Stimulated activated CD4-positive, alpha-beta T cell treated with anti-CD3 and anti-CD28 coated beads, Interleukin-15, amount 100 ng/mL, for 48 hours (primary cell): ENCODE measurements around the gene TCF21.
A peak's percentile ranks its signal among the peaks of the same experiment; 100 is the strongest.

Experiments used
- DNase-seq, 2 donors: peaks; one replicate each; pipeline ENCODE4 v3.0.0-alpha.2; 2020; ENCODE audit warnings: low read depth in 2 of 2

Gene TCF21

DNA sequence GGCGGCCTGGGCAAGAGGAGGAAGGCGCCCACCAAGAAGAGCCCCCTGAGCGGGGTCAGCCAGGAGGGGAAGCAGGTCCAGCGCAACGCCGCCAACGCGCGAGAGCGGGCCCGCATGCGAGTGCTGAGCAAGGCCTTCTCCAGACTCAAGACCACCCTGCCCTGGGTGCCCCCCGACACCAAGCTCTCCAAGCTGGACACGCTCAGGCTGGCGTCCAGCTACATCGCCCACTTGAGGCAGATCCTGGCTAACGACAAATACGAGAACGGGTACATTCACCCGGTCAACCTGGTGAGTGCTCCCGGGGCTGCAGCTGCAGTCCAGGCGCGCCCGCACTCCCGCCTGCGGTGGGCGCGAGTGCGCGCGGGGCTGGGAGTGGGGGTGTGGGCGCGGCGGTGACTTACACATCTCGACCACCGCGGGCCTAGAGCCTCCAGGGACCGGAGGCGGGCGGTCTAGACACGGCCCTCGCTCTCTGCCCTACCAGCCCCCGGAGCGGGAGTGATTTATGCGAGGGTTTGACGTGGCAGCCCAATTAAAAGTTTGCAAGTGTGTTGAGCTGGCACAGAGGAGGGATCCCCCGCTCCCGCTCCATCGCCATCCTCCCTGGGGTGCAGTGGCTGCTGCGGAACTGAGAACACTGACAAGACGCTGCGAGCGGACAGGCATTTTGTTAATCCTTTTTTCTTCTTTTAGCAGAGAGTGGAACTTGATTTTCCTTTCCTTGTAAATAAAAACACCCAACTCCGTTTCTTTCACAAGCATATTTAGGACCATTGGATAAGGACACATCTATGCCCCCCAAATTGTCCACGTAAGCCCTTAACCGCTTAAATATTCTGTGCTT lies 867 bp downstream of the TCF21 start:
- DNase-seq: no peak

GRCh38 chr6:133890711-133891148 lies 1.8 kb downstream of the TCF21 start:
- DNase-seq: no peak

- no peak for DNase-seq
Observed at GRCh38 chr6:133891149-133891926, 2.4 kb downstream of the TCF21 start.

GRCh38 chr6:133891927-133892812 lies 3.3 kb downstream of the TCF21 start:
- no peak for DNase-seq

DNA sequence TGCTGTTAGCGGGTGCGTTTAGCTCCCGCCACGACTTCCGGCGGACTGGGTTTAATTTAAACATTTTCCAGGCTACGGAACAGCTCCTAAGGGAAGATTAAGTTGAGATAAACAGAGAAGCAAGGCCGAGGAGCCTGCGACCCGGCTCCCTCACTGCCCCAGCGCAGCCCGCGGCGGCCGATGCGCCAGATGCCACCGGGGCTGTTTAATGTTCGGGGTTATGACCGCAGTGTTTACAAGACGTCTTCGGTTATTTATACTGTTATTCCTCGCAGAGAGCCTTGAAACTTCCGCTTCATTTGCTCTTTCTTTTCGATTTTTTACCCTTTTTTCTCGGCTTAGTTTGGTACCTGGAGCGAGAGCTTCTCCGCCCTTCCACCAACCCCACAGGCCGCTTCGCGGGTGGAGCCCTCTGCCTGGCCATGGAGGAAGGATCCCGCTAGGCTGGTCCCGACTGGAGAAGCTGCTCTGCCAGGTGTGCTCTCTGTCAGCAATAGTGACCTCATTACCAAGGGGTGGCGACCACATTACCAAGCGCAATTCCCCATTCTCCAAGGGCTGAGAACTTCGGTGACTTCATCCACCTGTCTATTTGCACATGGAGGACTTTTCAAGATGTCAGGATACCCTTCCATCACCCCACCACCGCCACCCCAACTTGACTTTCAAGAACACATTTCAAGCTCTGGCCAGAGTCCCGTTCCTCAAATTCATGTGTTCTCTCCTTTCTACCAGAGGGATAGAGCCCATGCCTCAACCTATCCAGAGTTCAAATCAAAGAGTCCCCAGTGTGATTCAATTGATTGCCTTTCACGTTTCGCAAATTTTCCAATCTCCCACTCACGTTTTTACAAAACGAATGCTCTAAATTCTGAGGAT lies 4.1 kb downstream of the TCF21 start:
- DNase-seq: no peak

GRCh38 chr6:133893946-133894345 lies 5.0 kb downstream of the TCF21 start:
- DNase-seq: no peak

- DNase-seq: no peak
Observed at GRCh38 chr6:133894369-133894768, 5.5 kb downstream of the TCF21 start.

DNA sequence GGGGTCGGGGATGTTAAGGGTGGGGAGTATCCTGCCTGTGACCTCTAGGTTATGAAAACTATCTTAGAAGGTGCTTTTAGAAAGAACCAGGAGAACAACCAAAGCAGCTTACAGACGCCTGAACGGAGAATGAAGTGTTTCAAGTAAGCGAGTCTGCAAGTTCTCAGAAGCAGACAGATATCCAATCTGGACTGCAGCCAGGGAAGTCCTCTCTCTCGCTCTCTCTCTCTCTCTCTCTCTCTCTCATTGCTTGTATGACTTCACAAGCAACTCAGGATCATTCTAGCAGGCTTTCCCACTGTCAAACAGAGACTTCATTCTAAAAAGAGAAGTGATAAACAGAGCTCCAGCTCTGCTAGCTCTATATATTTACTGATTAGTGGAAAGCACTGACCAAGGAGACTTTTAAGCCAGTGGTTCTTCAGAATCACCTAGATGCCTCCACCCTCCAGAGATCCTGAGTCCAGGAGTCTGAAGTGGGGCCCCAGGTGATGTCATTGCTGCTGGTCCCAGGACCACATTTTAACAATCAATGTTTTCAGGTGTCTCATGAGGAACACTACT lies 6.0 kb downstream of the TCF21 start:
- no peak for DNase-seq

- DNase-seq: no peak
Observed at GRCh38 chr6:133895573-133896343, 6.8 kb downstream of the TCF21 start.

DNA sequence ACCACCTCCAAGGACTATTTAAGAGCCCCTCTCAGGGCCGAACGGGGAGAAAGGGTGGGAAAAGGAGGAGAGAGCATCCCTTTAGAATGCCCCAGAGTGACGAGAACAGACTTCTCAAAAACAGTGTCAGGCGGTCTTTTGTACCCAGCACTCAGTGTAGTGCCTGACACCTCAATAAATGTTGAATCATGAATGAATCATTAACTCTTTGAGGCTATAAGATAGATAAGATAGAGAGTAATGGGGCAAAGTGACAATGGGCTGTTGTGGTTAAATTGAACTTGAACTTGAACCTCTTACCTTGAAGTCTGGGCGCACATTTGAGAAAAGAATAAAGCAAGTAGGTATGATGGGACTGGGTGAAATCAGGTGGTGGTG lies 7.4 kb downstream of the TCF21 start:
- no peak for DNase-seq

DNA sequence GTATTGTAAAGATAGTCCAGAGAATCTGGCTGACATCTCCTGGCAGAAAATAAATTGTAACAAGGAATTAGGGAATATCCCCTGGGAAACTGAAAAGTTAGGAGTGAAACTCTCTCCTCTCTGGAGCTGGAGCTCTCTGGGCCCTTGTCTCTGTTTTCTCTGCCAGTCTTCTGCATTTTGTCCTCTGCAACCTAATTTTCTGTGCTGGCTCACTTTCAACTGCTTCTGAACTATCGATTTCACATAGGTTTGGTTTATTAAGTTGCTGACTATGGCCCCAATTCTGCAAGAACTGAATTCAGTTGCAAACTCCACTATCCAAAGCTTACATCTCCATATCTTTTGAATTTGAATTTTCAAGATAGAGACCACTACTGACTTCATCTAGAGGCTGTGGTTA lies 9.3 kb downstream of the TCF21 start:
- no peak for DNase-seq

GRCh38 chr6:133899556-133899955 lies 10.6 kb downstream of the TCF21 start:
- DNase-seq: no peak

- no peak for DNase-seq
Observed at GRCh38 chr6:133903855-133904254, 14.9 kb downstream of the TCF21 start.

GRCh38 chr6:133906050-133906449 lies 17.1 kb downstream of the TCF21 start:
- no peak for DNase-seq

DNA sequence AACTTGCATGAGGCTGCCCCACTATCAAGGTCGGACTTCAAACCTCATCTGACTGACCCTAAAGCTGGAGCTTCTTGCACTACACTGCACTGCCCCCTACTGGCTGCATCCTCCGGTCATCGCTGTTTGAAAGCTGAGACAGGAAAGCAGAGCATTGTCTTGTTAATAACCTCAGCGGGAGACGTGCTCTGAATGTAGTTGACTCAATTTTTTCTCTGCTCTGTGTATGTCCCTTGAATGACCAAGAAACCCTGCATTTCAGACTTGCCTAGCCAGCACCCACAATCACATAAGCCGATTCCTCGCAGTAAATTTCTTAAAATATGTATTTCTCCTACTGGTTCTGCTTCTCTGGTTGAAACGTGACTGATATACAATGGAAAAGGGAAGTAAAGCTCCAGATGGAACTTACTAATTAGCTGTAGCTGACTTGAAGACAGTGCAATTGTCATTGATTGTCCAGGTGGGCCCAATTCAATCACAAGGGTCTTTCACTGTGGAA lies 27.8 kb downstream of the TCF21 start:
- peak; percentile 53 to 69 for DNase-seq

DNA sequence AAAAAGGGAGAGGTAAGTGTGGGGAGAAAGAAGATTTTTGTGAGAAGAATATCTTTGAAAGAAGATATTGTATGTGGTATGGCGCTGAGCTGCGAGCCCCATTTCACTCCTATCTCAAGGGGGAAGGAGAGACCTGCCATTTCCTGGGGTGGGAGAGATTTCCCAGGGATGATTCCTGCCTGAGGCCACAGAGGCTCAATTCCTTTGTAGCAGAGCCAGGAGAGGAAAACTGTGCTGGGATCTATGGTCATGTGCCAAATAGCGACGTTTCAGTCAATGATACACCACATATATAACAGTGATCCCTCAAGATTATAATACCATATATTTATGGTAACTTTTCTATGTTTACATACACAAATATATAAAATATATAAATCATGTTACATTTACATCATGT lies 28.9 kb downstream of the TCF21 start:
- DNase-seq: no peak

DNA sequence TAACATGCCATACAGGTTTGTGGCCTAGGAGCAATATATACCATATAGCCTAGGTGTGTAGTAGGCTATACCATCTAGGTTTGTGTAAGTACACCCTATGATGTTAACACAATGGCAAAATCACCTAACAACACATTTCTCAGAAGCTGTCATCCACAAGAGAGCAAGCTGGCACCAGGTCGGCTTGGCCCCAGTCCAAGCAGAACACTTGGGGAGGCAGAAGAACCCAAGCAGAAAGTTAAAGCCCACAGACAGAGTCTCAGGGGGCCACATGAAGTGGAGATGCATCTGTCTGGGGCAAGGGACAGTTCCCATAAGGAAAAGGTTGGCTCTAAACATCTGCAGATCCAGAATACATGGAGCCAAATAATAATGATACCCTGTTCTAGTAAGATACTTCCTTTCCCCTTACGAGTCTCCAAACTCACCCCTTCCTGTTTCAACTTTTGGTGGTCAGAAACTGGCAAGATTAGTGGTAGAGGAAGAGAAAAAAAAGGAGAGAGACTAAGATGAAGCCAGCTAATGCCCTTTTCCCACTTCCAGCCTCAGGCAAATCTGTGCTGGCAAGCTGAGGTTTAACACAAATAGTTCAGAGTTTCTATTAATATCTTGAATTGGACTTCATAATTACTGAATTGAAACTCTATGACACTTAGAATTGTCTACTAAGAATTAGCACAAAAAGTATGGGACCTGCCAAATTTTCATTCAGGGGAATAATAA lies 29.5 kb downstream of the TCF21 start:
- DNase-seq: no peak

GRCh38 chr6:133919362-133919761 lies 30.4 kb downstream of the TCF21 start:
- no peak for DNase-seq

DNA sequence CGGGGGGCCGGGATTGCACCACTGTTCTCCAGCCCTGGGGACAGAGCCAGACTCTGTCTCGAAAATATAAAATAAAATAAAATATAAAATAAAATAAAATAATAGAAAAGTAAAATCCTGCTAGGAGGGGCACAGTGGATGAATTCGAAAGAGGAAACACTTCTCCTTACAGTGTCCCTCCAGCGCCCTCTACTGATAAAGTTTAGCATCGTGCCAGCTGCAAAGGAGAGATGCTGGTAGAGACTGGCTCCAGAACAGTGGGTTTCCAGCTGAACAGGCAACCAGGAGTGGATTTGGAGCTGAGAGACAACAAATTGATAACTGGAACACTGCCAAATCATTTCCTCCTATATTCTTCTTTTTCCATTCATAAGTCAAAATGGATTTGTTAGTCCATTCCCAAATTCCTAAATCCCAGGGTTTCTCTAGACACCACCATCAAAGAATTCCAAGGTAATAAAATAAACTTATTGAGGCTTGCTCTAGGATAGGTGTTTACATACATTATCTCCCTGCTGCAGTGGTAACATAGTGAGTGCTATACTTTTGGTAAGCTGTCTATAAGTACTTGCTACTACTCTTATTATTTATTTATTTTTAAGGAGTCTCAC lies 32.4 kb downstream of the TCF21 start:
- DNase-seq: peak; percentile 45 to 68
